GM21526 (cell line): ENCODE results near the gene NTRK2.

ENCODE experiments used
- ATAC-seq: cut with Tn5 transposase; IDR thresholded peaks from one replicate; pipeline ENCODE4 v1.9.1; 2021; ENCODE audit warnings: moderate library complexity; ENCODE audit not compliant: unreplicated experiment, low FRiP score

The NTRK2 gene

DNA sequence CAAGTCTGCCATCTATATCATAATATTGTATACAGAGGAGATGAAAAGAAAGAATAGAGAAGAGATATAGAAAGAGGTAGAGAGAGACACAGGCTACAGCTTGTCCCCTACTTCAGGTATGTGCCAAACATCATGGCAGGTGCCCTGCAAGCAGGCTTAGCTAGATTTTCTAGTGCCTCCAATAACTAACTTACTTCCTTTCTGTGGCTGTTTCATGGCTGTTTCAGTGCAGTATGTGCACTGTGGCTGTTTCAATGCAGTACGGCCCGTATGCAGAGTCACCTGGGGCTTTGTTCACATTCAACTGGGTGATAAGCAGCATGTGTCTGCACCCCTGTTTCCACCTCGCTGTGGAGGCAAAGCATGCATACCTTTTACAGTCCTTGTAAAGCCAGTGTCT, 327.2 kb downstream of the NTRK2 start:
- no peak for ATAC-seq

DNA sequence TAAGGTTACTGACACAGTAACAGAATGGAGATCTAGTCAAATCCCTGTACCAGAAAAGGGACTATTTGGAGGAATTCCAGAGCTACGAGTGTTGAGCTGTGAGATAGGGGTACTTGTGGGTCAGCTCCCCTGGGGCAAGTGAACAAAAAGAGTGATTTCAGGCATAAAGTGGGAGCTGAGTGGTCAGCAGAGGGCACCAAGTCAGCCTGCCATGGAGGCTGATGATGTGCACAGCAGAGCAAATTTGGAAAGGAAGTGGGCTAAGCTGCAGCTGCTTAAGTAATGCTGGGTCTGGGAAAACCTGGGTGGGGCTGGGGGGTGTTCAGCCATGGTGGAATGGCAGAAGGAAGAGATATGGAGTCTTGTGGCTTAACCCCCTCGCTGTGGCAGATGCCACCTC, 327.9 kb downstream of the NTRK2 start:
- ATAC-seq, result no peak

GRCh38 chr9:84998639-84999038, 329.1 kb downstream of the NTRK2 start:
- no peak for ATAC-seq

DNA sequence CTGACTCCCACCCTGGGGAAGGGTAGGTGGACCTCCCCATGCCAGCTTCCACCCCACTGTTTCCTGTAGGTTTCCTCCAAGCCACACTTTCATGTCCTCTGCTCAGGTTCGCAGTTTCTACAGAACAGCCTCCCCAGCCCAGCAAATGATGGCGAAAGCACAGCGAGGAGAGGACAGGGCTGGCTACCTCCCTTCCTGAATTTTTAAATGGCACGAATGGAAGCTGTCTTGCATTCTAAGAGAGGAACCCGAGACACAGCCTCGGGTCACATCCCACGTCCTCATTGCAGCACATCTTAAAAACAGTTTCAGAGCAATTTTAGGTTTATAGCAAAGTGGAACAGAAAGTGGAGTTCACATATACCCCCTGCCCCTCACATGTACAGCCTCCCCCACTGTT, 330.3 kb downstream of the NTRK2 start:
- ATAC-seq, result no peak

- ATAC-seq, result no peak
Observed at GRCh38 chr9:85001925-85002324, 332.4 kb downstream of the NTRK2 start.

- no peak for ATAC-seq
Observed at GRCh38 chr9:85004818-85005413, 335.4 kb downstream of the NTRK2 start.

GRCh38 chr9:85007748-85008147, 338.2 kb downstream of the NTRK2 start:
- no peak for ATAC-seq

GRCh38 chr9:85008215-85008614, 338.7 kb downstream of the NTRK2 start:
- no peak for ATAC-seq

DNA sequence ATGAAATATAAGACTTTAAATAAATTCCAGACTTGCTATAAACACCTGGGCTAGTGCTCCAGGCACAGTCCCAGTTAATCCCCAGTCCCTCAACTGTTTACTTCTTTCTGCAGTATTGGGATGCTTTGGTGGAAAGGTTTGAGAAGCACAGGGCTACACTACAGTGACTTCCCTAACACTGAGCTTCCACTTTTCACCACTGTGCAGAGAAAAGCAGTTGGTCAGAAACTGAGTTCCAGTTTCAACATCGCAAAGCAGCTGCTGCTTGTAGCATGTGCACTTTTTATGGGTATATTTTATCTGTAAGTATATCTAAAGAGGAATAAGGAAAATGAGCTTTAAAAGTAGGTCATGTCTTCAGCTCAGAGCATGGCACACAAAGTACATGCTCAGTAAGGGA, 339.7 kb downstream of the NTRK2 start:
- peak; percentile 88 for ATAC-seq

DNA sequence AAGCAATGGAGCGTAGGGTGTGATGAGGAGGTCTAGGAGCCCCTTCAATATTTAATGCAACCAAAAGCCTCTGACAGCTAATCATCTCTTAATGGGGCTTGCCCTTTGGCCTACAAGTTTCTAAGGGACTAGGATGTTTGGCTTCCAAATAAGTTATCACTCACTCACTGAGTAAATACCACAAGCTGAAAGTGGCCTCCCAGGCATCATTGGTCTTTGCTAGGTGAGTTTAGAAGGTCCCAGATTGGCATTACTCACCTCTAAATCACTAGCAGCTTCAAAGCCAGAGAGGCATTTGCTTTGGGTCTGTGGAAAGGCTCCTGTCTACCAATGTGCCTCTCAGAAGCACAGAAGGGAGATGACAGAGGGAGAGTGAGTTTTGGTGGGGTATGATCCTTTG, 344.2 kb downstream of the NTRK2 start:
- no peak for ATAC-seq

- no peak for ATAC-seq
Observed at GRCh38 chr9:85014292-85014691, 344.8 kb downstream of the NTRK2 start.

DNA sequence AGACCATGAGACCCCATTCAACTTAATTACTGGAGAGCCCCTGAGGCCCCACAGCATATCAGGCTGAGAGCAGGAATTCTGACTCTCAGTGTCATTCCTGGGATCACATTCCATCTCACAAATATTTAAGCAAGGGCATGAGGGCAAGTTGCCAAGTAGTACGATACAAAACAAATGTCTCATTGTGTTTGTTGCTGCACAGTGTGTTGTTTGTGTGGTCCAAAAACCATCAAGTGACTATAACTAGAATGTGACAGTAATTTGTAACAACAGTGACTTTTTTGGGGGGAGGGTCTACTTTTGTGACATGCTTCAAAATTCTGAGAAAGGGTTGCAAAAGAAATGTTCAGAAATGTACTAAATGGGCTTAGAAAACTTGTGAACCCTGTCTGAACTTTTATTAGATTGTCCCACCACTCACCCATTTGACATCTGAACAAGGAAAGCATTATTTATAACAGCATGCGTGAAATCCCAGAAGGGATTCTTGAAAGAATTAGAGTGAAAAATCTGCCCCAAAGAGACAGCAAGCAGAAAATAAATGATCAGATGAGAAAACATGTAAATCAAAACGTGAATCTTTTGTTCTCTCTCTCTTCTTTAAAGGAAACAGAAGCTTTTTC, 347.0 kb downstream of the NTRK2 start:
- no peak for ATAC-seq

- no peak for ATAC-seq
Observed at GRCh38 chr9:85020791-85021190, 351.3 kb downstream of the NTRK2 start.

DNA sequence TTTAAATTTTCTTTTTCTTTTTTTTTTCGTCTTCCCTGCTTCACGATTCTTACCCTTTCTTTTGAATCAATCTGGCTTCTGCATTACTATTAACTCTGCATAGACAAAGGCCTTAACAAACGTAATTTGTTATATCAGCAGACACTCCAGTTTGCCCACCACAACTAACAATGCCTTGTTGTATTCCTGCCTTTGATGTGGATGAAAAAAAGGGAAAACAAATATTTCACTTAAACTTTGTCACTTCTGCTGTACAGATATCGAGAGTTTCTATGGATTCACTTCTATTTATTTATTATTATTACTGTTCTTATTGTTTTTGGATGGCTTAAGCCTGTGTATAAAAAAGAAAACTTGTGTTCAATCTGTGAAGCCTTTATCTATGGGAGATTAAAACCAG, 352.2 kb downstream of the NTRK2 start:
- no peak for ATAC-seq

DNA sequence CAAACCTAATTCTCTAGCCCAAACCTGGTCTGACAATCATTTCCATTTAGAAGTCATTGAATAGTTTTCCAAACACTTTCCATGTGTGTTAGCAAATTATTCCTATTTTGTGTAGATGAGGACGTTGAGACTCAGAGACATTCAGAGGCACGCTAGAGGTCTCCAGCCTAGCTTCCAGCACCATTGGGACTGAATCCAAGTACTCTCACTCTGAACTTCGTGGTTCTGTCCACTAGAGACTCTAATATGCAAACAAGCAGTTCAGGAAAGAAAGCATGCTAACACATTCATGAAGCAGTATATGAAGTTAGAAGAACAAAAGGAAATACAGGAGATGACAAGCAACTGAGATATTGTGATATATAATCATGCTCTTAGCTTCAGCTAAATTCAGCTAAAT, 354.8 kb downstream of the NTRK2 start:
- no peak for ATAC-seq

DNA sequence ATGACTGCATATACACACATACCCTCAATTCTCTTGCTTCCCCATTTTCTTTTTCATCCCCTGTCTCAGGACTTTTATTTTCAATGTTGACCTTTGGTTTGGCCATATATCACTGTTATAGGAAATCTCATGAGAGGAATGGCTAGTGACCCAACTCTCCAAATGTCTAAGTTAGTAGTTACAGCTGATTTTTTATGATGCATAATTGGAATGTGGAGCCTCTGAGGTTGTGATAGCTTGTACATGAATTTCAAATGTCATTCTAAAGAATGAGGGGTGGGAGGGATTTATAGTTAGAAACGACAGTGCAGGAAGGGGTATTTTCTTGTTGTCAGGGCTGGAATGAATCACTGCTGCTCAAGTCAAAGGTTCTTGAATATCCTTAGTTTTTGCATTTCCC, 356.1 kb downstream of the NTRK2 start:
- no peak for ATAC-seq

- ATAC-seq, result no peak
Observed at GRCh38 chr9:85027870-85028269, 358.3 kb downstream of the NTRK2 start.

DNA sequence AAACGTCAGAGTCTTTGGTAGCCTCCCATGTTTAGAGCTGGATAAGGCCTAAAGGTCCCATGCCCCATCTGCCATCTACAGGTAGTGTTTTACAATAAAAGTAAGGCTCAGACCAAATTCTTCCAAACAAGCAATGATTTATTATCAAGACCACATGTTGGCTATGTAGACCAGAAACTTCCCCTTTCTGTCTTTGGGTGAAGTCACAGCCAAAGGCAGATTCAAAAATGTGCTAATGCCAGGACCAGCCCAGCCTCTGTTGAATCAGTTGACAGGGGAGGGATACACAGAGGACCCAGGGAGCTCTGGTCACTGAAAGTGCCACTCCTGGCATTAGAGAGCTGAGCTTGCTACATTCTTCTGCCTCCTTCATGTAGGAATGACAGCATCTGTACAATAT, 360.8 kb downstream of the NTRK2 start:
- no peak for ATAC-seq

DNA sequence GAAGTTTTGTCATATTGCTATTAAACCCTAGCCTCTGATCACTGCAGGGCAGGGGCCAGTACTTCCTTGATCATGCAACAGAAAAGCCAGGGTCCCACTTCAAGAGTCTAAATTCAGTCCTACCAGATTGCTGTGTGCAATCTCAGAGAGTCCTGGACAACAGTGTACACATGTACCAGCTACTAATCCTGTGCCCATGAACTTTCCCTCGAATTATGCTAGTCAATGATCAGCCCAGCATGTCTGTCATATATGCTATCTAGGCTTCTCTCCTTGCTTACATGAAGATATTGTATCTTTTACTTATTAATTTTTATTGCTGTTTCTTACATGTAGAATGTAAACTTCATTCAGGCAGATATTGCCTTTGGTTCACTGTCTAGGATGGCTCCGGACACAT, 367.0 kb downstream of the NTRK2 start:
- no peak for ATAC-seq

- no peak for ATAC-seq
Observed at GRCh38 chr9:85038061-85038460, 368.5 kb downstream of the NTRK2 start.

- ATAC-seq, result no peak
Observed at GRCh38 chr9:85038824-85039608, 369.5 kb downstream of the NTRK2 start.

DNA sequence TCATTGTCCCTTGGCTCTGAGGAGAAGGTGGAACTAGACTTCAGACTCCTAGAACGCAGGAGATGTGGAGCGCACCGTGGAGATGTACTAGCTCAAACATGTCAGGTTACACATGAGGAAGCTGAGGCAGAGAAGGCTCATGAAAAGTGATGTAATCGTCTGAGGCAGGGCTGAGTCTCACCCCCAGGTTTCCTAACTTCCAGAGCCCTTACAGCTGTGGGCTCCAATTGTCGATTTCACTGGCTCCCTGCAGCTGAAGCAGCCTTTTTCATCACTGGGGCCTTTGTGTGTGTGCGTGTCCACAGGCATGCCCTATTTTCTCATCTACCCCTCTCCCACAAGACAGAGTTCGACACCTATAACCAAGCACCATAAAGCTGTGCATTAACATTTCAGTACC, 370.6 kb downstream of the NTRK2 start:
- ATAC-seq, result no peak
